HL-60/S4 treated with retinoic acid at 250 ng/mL for 4 days and 3 days (cell line): ENCODE measurements around the gene IQSEC1.

Source experiments
- in situ Hi-C: fragments of 300-500 bp; cut with MboI; formaldehyde crosslinking; loops from 2 replicates; pipeline ENCODE4 v1.7.0; 2022; ENCODE audit warnings: low sequenced_read_pairs

Gene IQSEC1

GRCh38 chr3:13070391-13071070 is 2.7 kb downstream of the IQSEC1 start:
- in situ Hi-C loops, result no loop called here

- in situ Hi-C loops, result no loop called here
These were observed 3.7 kb downstream of the IQSEC1 start for GRCh38 chr3:13069495-13069894.

GRCh38 chr3:13068269-13069010 is 4.8 kb downstream of the IQSEC1 start:
- in situ Hi-C loops, result no loop called here

GRCh38 chr3:13067778-13068177 is 5.5 kb downstream of the IQSEC1 start:
- in situ Hi-C loops, result no loop called here

GRCh38 chr3:13066834-13067233 is 6.4 kb downstream of the IQSEC1 start:
- in situ Hi-C loops, result no loop called here

GRCh38 chr3:13066236-13066635 is 7.0 kb downstream of the IQSEC1 start:
- in situ Hi-C loops, result no loop called here

- in situ Hi-C loops, result no loop called here
These were observed 7.5 kb downstream of the IQSEC1 start for GRCh38 chr3:13065727-13066126.

- in situ Hi-C loops, result no loop called here
These were observed 8.3 kb downstream of the IQSEC1 start for GRCh38 chr3:13064964-13065363.

- in situ Hi-C loops, result no loop called here
These were observed 8.9 kb downstream of the IQSEC1 start for GRCh38 chr3:13064159-13064868.

GRCh38 chr3:13063225-13063624 is 10.0 kb downstream of the IQSEC1 start:
- in situ Hi-C loops, result no loop called here

- in situ Hi-C loops, result no loop called here
These were observed 10.6 kb downstream of the IQSEC1 start for GRCh38 chr3:13062647-13063046.

GRCh38 chr3:13060341-13060910 is 12.8 kb downstream of the IQSEC1 start:
- in situ Hi-C loops, result no loop called here

GRCh38 chr3:13058346-13059120 is 14.7 kb downstream of the IQSEC1 start:
- in situ Hi-C loops, result no loop called here

GRCh38 chr3:13057282-13058040 is 15.8 kb downstream of the IQSEC1 start:
- in situ Hi-C loops, result no loop called here

GRCh38 chr3:13055634-13056033 is 17.6 kb downstream of the IQSEC1 start:
- in situ Hi-C loops, result no loop called here

GRCh38 chr3:13054341-13055285 is 18.6 kb downstream of the IQSEC1 start:
- in situ Hi-C loops, result no loop called here

GRCh38 chr3:13053893-13054292 is 19.3 kb downstream of the IQSEC1 start:
- in situ Hi-C loops, result no loop called here

GRCh38 chr3:13053420-13053819 is 19.8 kb downstream of the IQSEC1 start:
- in situ Hi-C loops, result no loop called here
